Coronary artery (tissue), 2 donors: ENCODE data around the gene PLEKHM1.
"Not testable (repeated sequence)": the region's sequence is repeated elsewhere in the genome, so short reads cannot be mapped to it uniquely, and the experiment has no call there.

Source experiments
- DNase-seq: peaks from one replicate; pipeline ENCODE4 v3.0.0-alpha.2; 2017; ENCODE audit warnings: low spot score
- H3K27ac ChIP-seq, 2 donors: fragments of 200-600 bp; sonication (generic); one replicate each; pipeline ENCODE4 v1.5.1; 2016 to 2019
- H3K4me3 ChIP-seq: fragments of 200-600 bp; sonication (generic); 2 replicates; pipeline ENCODE4 v1.5.1; 2016; ENCODE audit warnings: mild to moderate bottlenecking, moderate library complexity

The PLEKHM1 gene

DNA sequence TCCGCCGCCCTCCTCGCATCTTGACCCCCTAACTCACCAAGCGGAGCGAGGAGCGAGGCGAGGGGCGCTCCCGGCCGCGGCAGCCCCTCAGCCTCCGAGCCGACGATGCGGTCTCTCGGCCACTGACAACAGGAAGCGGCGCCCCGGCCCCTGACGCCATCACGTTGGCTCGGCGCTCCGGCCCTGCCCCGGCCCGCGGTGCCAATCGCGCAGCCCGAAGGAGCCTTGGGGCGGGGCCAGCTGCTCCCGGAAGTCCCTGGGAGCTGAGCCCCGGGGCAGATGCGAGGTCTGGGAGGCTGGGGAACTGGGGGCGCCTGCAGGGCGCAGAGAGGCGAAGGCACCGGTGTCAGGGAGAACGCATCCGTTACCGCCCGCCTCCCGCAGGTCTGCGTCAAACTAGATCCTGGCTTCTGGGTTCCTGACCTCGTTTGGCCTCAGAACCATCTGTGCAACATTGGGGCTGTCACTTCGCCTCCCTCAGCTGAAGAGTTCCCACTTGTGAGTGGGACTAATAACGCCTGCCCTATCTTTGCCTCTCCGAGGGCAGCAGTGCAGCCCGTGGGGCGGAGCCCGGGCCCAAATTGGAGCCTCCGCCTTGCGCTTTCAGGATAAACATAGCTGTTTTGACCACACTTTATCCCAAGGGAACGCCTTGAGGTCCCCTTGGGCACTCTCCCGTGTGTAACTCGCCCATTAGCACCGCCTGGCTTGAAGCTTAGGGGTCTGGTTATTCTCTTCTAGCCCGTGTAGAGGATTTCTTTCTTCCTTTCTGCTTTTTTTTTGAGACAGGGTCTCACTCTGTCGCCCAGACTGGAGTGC, at the start of gene PLEKHM1:
Gene PLEKHM1, minus strand, starts transcription at position 107 of the 819 bp plus-strand sequence. CDS start 8,237 bp downstream, outside the sequence.
- DNase-seq = peak; percentile 89
- H3K4me3 ChIP-seq = peak within 1 kb of the TSS; percentile 92
- peak within 1 kb of the TSS; percentile 83 to 96 for H3K27ac ChIP-seq

DNA sequence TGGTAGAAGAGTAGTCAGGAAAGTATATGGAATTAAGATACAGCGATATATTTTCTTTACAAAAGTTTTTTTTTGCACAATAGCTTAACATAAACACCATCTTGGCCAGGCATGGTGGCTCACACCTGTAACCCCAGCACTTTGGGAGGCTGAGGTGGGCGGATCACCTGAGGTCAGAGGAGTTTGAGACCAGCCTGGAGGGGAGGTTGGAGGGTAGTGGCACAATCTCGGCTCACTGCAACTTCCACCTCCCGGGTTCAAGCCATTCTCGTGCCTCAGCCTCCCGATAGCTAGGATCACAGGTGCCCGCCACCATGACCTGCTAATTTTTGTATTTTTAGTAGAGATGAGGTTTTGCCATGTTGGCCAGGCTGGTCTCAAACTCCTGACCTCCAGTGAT, 47.6 kb upstream of the PLEKHM1 start:
- H3K4me3 ChIP-seq, H3K27ac ChIP-seq, DNase-seq: not testable (repeated sequence)

DNA sequence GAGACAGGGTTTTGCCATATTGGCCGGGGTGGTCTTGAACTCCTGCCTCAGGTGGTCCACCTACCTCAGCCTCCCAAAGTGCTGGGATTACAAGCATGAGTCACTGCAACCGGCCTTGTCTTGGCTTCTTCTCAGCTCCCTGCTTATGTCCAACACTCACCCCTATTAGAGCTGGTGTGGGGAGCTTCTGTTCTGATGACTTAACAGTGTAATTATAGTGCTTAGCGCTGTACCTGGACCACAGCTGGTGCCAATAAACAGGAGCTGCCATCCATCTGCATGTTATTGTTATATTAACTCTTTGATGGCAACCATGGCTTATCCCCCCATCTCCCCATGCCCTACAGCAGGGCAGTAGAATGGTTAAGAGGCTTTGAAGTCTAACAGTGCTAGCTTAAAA, 15.6 kb upstream of the PLEKHM1 start:
- not testable (repeated sequence) for DNase-seq, H3K4me3 ChIP-seq, H3K27ac ChIP-seq

DNA sequence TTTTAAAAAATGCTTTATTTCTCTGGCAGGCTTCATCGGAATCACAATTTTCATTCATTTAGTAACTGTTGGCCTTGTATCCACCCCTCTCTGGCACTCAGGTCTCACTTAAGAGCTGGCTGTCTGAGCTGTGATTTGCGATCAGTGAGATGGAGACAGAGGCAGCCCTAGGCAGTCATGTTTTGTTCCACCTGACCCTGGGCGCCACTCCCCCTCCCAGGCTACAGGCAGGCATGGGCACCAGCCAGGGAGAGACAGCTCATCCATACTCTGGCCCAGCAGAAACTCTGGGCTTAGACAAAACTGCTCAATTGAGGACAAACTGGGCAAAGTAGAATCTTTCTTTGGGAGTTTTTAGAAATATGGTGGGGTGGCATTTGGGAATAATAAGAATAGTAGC, 14.7 kb upstream of the PLEKHM1 start:
- not testable (repeated sequence) for DNase-seq, H3K27ac ChIP-seq, H3K4me3 ChIP-seq

DNA sequence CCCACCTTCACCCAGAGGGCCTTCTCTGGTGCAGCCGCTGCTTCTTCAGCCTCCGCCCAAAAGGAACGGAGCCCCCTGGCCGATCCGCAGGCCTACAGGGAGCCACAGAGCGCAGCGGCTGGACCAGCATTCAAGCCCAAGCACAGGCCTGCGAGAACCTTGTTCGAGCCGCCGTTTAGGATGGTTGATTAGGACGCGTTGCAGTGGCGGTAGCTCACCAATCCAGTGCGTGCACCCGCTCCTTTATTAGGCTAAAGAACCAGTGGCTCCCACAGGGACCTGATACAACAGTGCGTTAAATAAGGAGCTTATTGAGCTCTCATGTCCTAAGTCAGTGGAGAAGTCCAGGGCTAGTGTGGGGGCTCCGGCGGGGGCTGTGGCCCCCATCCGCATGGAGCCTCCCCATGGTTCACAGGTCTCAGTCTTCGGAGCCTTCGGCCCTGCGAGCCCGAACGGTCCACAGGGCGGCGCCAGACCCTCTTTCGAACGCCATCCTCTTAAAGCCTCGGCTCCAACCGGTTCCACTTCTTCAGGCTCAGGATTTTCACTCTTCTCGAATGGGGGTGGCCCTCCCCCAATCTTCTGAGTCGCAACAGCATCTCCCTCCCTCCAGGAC, 10.7 kb upstream of the PLEKHM1 start:
- DNase-seq, H3K27ac ChIP-seq: not testable (repeated sequence)
- peak overlapping the region; percentile 30 for H3K4me3 ChIP-seq

DNA sequence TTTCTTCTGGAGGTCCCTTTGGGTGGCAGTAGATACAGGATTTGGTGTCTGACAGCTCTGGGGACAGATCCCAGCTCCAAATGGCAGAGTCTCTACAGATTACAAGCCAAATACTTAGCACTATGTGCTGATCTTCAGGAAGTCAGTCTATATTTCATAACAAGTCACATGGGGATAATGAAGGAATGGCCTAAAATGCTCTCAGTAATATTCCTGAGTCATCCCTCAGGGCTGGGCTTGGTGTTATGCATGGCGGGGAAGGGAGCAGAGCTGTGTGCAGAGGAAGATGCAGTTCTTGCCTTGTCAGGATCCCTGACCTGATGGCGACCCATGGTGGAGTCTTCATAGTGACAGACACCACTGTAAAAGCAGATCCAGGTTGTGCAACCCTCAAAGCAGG, 10.0 kb upstream of the PLEKHM1 start:
- not testable (repeated sequence) for H3K4me3 ChIP-seq, DNase-seq
- peak overlapping the region in 1 of 2 donors; percentile 13 for H3K27ac ChIP-seq

- not testable (repeated sequence) for H3K27ac ChIP-seq, H3K4me3 ChIP-seq, DNase-seq
Measured at GRCh38 chr17:45499208-45499607, 8.7 kb upstream of the PLEKHM1 start.

- not testable (repeated sequence) for DNase-seq, H3K27ac ChIP-seq, H3K4me3 ChIP-seq
Measured at GRCh38 chr17:45498377-45498776, 7.9 kb upstream of the PLEKHM1 start.

- DNase-seq, H3K4me3 ChIP-seq, H3K27ac ChIP-seq: not testable (repeated sequence)
Measured at GRCh38 chr17:45497449-45497848, 6.9 kb upstream of the PLEKHM1 start.

- H3K27ac ChIP-seq, DNase-seq, H3K4me3 ChIP-seq: not testable (repeated sequence)
Measured at GRCh38 chr17:45496507-45496906, 6.0 kb upstream of the PLEKHM1 start.

GRCh38 chr17:45494556-45494955, 4.0 kb upstream of the PLEKHM1 start:
- H3K27ac ChIP-seq, DNase-seq, H3K4me3 ChIP-seq: not testable (repeated sequence)

GRCh38 chr17:45492156-45492555, 1.6 kb upstream of the PLEKHM1 start:
- H3K4me3 ChIP-seq, H3K27ac ChIP-seq, DNase-seq: not testable (repeated sequence)

DNA sequence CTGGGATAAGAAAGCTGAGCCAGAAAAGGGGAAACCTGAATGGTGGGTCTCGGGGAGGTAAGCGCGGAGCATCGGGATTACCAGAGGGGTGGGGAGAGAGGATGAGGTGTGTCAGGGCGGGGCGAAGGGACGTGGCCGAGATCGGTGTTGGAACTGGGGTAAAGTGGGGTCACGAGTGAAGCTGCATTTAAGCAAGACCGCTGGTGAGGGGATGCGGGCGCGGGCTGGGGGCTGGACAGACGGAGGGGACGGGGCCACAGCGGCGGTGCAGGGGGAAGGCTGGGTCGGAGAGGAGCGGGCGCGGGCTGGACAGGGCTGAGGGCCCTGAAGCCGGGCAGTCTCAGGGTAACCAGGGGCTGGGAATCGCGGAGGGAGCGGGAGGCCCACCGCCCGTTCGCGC, 323 bp downstream of the PLEKHM1 start:
- DNase-seq = not testable (repeated sequence)
- H3K27ac ChIP-seq = peak overlapping the region; percentile 83 to 96
- H3K4me3 ChIP-seq = peak overlapping the region; percentile 92

DNA sequence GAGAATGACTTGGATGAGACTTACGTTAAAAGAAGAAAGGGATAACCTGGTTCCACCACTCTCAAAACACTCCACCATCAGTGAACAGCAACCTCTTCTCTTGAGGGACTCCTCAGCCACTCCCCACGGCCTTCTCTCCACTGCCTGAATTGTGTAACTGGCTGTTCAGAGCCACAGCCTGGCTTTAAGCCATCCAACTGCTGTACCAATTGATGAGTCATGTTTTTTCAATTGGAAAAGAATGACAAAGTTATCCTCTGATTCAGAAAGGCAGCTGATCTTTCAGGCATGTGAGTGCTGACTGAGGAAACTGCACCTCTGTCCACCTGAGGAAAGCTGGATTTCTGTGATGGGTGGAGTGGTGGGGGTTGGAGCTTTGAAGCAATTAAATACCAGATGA, 2.8 kb downstream of the PLEKHM1 start:
- H3K4me3 ChIP-seq = not testable (repeated sequence)
- peak overlapping the region; percentile 51 to 88 for H3K27ac ChIP-seq
- peak; percentile 86 for DNase-seq

- H3K4me3 ChIP-seq, H3K27ac ChIP-seq, DNase-seq: not testable (repeated sequence)
Measured at GRCh38 chr17:45483591-45484216, 6.8 kb downstream of the PLEKHM1 start.

DNA sequence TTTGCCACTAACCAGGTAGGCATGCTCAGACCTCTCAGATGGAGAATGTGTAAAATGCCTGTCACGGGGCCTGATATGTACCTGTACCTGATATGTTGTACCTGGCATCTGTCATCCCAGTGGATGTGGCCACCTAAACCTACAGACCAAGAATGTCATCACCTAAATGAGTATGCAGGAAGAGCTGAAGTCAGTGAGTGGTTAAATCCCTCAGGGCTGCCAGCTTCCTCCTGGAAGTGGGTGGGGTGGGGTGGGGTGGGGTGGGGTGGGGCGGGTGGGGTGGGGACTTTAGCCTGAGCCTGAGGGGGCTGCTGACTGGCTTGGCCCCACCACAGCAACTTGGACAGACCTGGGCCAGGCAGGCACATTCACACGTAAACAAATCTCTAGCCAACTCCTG, 7.3 kb downstream of the PLEKHM1 start:
- not testable (repeated sequence) for DNase-seq, H3K4me3 ChIP-seq, H3K27ac ChIP-seq

DNA sequence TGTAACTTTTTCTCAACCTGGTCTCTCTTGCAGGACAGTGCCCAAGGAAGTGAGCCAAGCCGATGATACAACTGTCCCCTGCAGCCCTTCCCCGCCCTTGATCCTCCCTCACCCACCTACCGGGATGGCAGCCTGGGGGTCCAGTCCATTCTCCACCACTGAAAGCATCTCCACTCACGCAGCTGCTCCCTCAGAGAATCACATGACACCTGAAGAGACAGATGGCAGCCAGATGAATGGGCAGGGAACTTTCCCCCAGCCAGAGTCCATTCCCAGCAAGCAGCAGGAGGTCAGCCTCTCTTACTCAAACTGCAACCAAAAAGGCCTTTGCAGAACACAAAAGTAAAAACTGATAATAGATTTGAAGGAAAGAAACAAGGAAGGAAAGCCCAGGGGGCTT, 8.2 kb downstream of the PLEKHM1 start:
- DNase-seq, H3K27ac ChIP-seq, H3K4me3 ChIP-seq: not testable (repeated sequence)

DNA sequence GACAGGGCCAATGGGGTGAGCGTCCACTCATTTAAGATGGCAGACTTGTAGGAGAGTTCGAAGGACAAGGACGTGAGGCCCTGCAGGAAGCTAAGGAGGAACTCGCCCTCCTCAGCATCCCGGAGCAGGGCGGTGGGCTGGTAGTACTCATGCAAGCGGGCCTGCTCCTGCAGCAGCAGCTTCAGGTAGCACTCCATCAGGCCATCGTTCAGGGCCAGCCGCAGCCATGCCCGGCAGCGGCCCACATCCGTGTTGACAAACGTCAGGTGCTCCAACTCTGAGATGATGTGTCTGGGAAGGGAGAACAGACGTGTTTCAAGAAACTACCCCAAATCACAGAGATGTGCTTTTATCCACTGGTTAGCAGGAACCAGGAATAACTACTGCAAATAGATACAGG, 15.1 kb downstream of the PLEKHM1 start:
- H3K4me3 ChIP-seq, DNase-seq, H3K27ac ChIP-seq: not testable (repeated sequence)

DNA sequence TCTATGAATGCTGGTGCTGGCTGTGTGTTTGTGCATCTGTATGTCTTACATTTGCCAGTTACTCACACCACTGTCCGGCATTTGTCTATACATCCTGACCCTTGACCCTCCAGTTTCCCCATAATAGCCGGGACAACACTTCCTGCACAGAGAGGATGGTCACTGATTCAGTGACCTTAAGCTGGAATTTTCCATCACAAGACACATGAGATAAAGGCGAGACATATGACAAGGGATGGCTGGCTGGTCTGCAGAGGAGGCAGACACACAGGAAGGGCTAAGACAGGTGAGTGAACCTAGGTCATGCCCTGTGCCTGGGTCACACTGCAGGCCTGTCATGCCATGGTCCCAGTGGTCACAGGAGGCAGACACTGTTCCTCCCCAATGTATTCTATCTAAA, 18.3 kb downstream of the PLEKHM1 start:
- not testable (repeated sequence) for H3K27ac ChIP-seq, DNase-seq, H3K4me3 ChIP-seq

GRCh38 chr17:45469204-45469563, 21.3 kb downstream of the PLEKHM1 start:
- H3K27ac ChIP-seq, H3K4me3 ChIP-seq, DNase-seq: not testable (repeated sequence)
